Measurements from ENCODE around the gene OR51T1. TPM values are rescaled to one million over a fixed set of nuclear protein-coding genes. Genes with fewer than 3 reads are reported as not detected.

OR51T1 gene, protein sequence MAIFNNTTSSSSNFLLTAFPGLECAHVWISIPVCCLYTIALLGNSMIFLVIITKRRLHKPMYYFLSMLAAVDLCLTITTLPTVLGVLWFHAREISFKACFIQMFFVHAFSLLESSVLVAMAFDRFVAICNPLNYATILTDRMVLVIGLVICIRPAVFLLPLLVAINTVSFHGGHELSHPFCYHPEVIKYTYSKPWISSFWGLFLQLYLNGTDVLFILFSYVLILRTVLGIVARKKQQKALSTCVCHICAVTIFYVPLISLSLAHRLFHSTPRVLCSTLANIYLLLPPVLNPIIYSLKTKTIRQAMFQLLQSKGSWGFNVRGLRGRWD
- not detected in 2 replicates for total RNA-seq

DNA sequence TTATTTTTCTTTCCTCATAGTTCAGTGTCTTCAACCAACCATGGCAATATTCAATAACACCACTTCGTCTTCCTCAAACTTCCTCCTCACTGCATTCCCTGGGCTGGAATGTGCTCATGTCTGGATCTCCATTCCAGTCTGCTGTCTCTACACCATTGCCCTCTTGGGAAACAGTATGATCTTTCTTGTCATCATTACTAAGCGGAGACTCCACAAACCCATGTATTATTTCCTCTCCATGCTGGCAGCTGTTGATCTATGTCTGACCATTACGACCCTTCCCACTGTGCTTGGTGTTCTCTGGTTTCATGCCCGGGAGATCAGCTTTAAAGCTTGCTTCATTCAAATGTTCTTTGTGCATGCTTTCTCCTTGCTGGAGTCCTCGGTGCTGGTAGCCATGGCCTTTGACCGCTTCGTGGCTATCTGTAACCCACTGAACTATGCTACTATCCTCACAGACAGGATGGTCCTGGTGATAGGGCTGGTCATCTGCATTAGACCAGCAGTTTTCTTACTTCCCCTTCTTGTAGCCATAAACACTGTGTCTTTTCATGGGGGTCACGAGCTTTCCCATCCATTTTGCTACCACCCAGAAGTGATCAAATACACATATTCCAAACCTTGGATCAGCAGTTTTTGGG lies at the start of gene OR51T1:
OR51T1 (plus strand) TSS at position 41 of the 641 bp plus-strand sequence; CDS start at position 41, 0 bp downstream.

DNA sequence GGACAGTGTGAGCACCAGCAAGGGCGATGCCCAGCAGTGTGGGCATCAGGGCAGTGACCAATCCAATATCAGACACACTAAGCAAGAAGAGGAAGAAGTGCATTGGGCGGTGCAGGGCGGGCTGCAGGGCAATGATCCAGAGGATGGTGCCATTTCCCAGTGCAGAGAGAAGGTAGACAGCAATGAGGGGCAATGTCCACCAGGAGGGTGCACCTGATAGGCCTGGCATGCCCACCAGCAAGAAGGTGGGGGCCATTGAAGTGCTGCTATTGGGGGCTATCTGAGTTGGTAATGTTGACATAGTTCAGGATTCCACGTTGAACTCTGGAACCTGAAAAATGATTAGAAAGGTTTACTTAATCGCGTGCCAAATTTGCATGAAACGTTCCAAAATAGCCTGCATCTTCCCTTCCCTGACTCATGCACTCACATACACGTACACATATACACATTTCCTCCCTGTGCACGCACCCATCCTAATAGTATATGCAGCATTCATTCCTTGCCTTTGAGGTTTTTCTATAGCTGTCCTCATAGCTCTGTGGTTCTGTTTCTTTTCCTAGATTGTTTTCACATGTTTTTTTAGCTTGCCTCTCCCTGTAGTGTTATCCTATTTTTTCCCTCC lies 32.7 kb upstream of the OR51T1 start, which contains the start of gene OR51S1:
OR51S1 (minus strand) TSS at position 301 of the 625 bp plus-strand sequence; CDS start at position 301, 0 bp downstream.

DNA sequence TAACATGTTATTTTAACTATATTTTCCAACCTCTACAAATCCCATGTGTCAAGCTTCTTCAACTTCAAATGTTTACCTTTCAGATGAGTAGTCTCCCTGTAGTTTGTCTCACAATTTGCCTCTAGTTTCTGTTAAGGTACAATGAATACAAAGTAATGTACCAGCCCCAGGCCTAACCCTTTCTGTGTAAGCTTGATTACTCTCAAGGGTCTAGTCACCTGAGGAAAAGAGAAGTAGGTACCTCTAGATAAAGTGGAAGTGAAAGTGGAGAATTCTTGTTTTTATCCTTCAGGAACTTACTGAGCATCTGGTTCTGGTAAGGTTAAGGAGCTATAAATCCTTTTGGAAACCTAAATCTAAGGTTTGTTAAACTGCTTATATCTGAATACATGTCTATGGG lies 21.8 kb downstream of the OR51T1 start, which contains the start of gene OR51A7:
OR51A7 (plus strand) TSS at position 300 of the 400 bp plus-strand sequence. CDS start 3,587 bp downstream, outside the sequence.

DNA sequence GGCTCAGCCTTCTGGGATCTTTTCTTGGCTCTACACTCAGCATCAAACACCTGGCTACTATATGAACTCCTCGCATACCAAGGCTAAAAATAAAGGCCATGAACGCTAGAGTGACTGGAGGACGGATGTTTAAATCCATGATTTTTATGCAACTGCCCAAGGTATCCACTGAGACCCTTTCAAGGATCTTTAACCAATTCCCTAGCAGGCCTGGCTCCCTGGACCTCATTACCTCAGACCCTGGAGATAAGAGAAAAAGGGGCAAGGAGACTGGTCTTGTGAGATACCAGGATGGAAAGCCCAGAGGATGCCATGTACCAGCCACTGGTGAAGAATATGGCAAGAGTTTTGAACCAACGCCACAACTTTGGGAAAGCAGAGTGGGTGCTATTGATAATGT lies 37.5 kb downstream of the OR51T1 start, which contains the start of gene OR51G2:
OR51G2 (minus strand) TSS at position 101 of the 400 bp plus-strand sequence. CDS start 3,687 bp downstream, outside the sequence.

DNA sequence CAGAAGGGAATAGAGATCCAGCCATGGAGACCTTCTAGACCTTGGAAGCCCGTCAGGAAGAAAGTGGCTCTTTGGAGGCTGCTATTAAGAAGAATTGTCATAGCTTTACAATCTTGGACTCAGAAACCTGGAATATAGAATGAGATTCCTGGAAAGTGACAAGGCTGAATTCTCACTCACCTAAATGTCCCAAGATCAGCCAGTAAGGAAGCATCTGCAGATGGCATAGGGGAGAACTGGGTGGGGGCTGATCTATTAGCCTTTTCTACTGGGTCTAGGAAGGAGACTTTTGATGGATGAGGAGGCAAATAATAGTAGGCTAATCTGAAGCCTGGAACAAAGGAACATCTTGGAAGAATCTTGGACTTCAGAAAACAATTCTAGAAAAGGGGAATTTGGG lies 42.5 kb downstream of the OR51T1 start, which contains the start of gene OR51G1:
OR51G1 (minus strand) TSS at position 101 of the 400 bp plus-strand sequence; CDS start at position 101, 0 bp downstream.

Other genes with a start within 250 kb of the OR51T1 start
- gene OR51D1, start 244.4 kb upstream of the OR51T1 start, total RNA-seq: not detected in 2 replicates
- gene OR51E1, start 237.9 kb upstream of the OR51T1 start, total RNA-seq: not detected in 2 replicates
- gene OR51E2, start 184.0 kb upstream of the OR51T1 start, total RNA-seq: 0.14 and 0.22 TPM in 2 replicates
- not detected in 2 replicates for gene MMP26, start 177.1 kb upstream of the OR51T1 start, total RNA-seq
- gene OR51F1, start 112.0 kb upstream of the OR51T1 start, total RNA-seq: not detected in 2 replicates
- not detected in 2 replicates for gene OR52R1, start 77.5 kb upstream of the OR51T1 start, total RNA-seq
- gene OR51F2, start 60.6 kb upstream of the OR51T1 start, total RNA-seq: not detected in 2 replicates
- not detected in 2 replicates for gene OR51S1, start 32.7 kb upstream of the OR51T1 start, total RNA-seq
- gene OR51A7, start 21.9 kb downstream of the OR51T1 start, total RNA-seq: not detected in 2 replicates
- not detected in 2 replicates for gene OR51G2, start 37.5 kb downstream of the OR51T1 start, total RNA-seq
- not detected in 2 replicates for gene OR51G1, start 42.4 kb downstream of the OR51T1 start, total RNA-seq
- not detected in 2 replicates for gene OR51A4, start 65.7 kb downstream of the OR51T1 start, total RNA-seq
- not detected in 2 replicates for gene OR51A2, start 73.8 kb downstream of the OR51T1 start, total RNA-seq
- gene OR51L1, start 113.0 kb downstream of the OR51T1 start, total RNA-seq: not detected in 2 replicates
- not detected in 2 replicates for gene OR52J3, start 164.6 kb downstream of the OR51T1 start, total RNA-seq
- not detected in 2 replicates for gene OR52E2, start 177.7 kb downstream of the OR51T1 start, total RNA-seq
- not detected in 2 replicates for gene OR52E1, start 187.7 kb downstream of the OR51T1 start, total RNA-seq